A549 (cell line): ENCODE data around the gene SRSF12. TPM values are rescaled to one million over a fixed set of nuclear protein-coding genes. Genes with fewer than 3 reads are reported as not detected.

ENCODE experiments used
- ATAC-seq, 2 experiments: fragments of 200-7000 bp in 1 of 2; fragments of >200 bp in 1 of 2; cut with Nextera tagmentation in 1 of 2; cut with Tn5 transposase in 1 of 2; 3 replicates each; pipeline versions ENCODE4 v1.8.0 to v1.9.1; 2018 to 2020; ENCODE audit warnings: mild to moderate bottlenecking in 1 of 2, moderate library complexity in 1 of 2
- CTCF ChIA-PET: fragments of 300-600 bp; sonication (Branson Sonifier 250); formaldehyde crosslinking; extraction: SDS; loops from one replicate; lab custom pipeline; 2021; ENCODE audit warnings: antibody characterized with exemption, inconsistent platforms; lab: Yijun Ruan, JAX
- POLR2A ChIA-PET: fragments of 350-600 bp; formaldehyde crosslinking; extraction: SDS; loops from one replicate; lab custom pipeline; 2021; ENCODE audit warnings: antibody characterized with exemption, inconsistent platforms; lab: Yijun Ruan, JAX
- DNase-seq, 2 experiments: peaks; one replicate each; pipeline versions ENCODE4 v3.0.0 to v3.0.0-alpha.2; 2011 to 2016; ENCODE audit warnings: low read depth in 1 of 2, low spot score in 1 of 2
- FAIRE-seq: peaks from 2 replicates; lab custom pipeline; 2011; peaks lifted over from hg19 to GRCh38; lab: Jason Lieb, UNC
- H3K27ac ChIP-seq, 2 experiments: fragments of >200 bp; sonication (Bioruptor Twin); formaldehyde crosslinking; 3 replicates each; pipeline ENCODE4 v1.5.1; 2016 to 2017
- H3K4me1 ChIP-seq: fragments of >200 bp; sonication (Bioruptor Twin); formaldehyde crosslinking; 3 replicates; pipeline ENCODE4 v1.6.1; 2016
- H3K4me2 ChIP-seq: fragments of >200 bp; sonication (Bioruptor Twin); formaldehyde crosslinking; 3 replicates; pipeline ENCODE4 v1.6.1; 2016
- H3K4me3 ChIP-seq: fragments of >200 bp; sonication (Bioruptor Twin); formaldehyde crosslinking; 3 replicates; pipeline ENCODE4 v1.5.1; 2016
- H3K9me3 ChIP-seq: fragments of >200 bp; sonication (Bioruptor Twin); formaldehyde crosslinking; 3 replicates; pipeline ENCODE4 v1.6.1; 2016
- CBX8 ChIP-seq: fragments of 200-600 bp; sonication (generic); IDR thresholded peaks from 2 replicates; pipeline ENCODE4 v1.6.1; 2016
- CHD2 ChIP-seq: fragments of 150-350 bp; IDR thresholded peaks from 2 replicates; pipeline ENCODE4 v1.6.1; 2014; ENCODE audit warnings: low read length; ENCODE audit not compliant: partially characterized antibody
- E2F6 ChIP-seq: IDR thresholded peaks from 2 replicates; pipeline ENCODE4 v1.6.1; 2012; ENCODE audit warnings: low read depth, borderline replicate concordance
- EP300 ChIP-seq, 2 experiments: fragments of >200 bp; sonication (Bioruptor Twin); formaldehyde crosslinking; IDR thresholded peaks; 2 replicates in 1 of 2; 3 replicates in 1 of 2; pipeline ENCODE4 v1.6.1; 2016 to 2017
- FOSB ChIP-seq: fragments of 250-450 bp; sonication (Bioruptor Pico); IDR thresholded peaks from 2 replicates; pipeline ENCODE4 v1.5.0; 2020; ENCODE audit warnings: mild to moderate bottlenecking, moderate library complexity
- GATA3 ChIP-seq: IDR thresholded peaks from 2 replicates; pipeline ENCODE4 v1.6.1; 2012; ENCODE audit warnings: borderline replicate concordance
- HMGXB4 ChIP-seq: fragments of 250-450 bp; sonication (Bioruptor Pico); IDR thresholded peaks from 2 replicates; pipeline ENCODE4 v1.5.0; 2021; ENCODE audit warnings: mild to moderate bottlenecking, moderate library complexity, borderline replicate concordance
- HOXA7 ChIP-seq: fragments of 250-450 bp; sonication (Bioruptor Pico); IDR thresholded peaks from 2 replicates; pipeline ENCODE4 v1.5.0; 2020; ENCODE audit warnings: mild to moderate bottlenecking, moderate library complexity
- HOXB13 ChIP-seq: fragments of 250-450 bp; sonication (Bioruptor Pico); IDR thresholded peaks from 2 replicates; pipeline ENCODE4 v1.5.0; 2020; ENCODE audit warnings: low read depth, mild to moderate bottlenecking, moderate library complexity
- HOXB5 ChIP-seq: fragments of 250-450 bp; sonication (Bioruptor Pico); IDR thresholded peaks from 2 replicates; pipeline ENCODE4 v1.5.0; 2020; ENCODE audit warnings: mild to moderate bottlenecking, moderate library complexity
- JUN ChIP-seq, 2 experiments: fragments of >200 bp; sonication (Bioruptor Twin); formaldehyde crosslinking; IDR thresholded peaks; 2 replicates in 1 of 2; 3 replicates in 1 of 2; pipeline ENCODE4 v1.6.1; 2016 to 2017
- JUNB ChIP-seq: fragments of >200 bp; sonication (Bioruptor Twin); formaldehyde crosslinking; IDR thresholded peaks from 2 replicates; pipeline ENCODE4 v1.6.1; 2016
- KDM5A ChIP-seq: fragments of 200-600 bp; sonication (generic); IDR thresholded peaks from 2 replicates; pipeline ENCODE4 v1.6.1; 2016; ENCODE audit warnings: antibody characterized with exemption, mild to moderate bottlenecking
- MAFK ChIP-seq: fragments of 450-650 bp; IDR thresholded peaks from 2 replicates; pipeline ENCODE4 v1.6.1; 2014; ENCODE audit not compliant: partially characterized antibody
- MAX ChIP-seq: IDR thresholded peaks from 2 replicates; pipeline ENCODE4 v1.6.1; 2012
- NFE2L2 ChIP-seq: fragments of 150-350 bp; conservative IDR thresholded peaks from 2 replicates; pipeline ENCODE4 v1.6.1; 2014; ENCODE audit warnings: low read length
- NPAS2 ChIP-seq: fragments of 250-450 bp; sonication (Bioruptor Pico); IDR thresholded peaks from 2 replicates; pipeline ENCODE4 v1.8.0; 2022; ENCODE audit warnings: mild to moderate bottlenecking, moderate library complexity, borderline replicate concordance
- PBX3 ChIP-seq: IDR thresholded peaks from 2 replicates; pipeline ENCODE4 v1.6.1; 2012
- PHF8 ChIP-seq: fragments of 200-600 bp; sonication (generic); IDR thresholded peaks from 2 replicates; pipeline ENCODE4 v1.6.1; 2016; ENCODE audit warnings: low read depth, mild to moderate bottlenecking, antibody characterized with exemption, moderate library complexity, borderline replicate concordance
- POLR2A ChIP-seq: IDR thresholded peaks from 2 replicates; pipeline ENCODE4 v1.6.1; 2012; ENCODE audit warnings: mild to moderate bottlenecking, low read length
- TFCP2L1 ChIP-seq: fragments of 250-450 bp; sonication (Bioruptor Pico); IDR thresholded peaks from 2 replicates; pipeline ENCODE4 v1.5.0; 2021; ENCODE audit warnings: mild to moderate bottlenecking
- TP53 ChIP-seq: fragments of 250-450 bp; sonication (Bioruptor Pico); IDR thresholded peaks from 2 replicates; pipeline ENCODE4 v1.5.0; 2021; ENCODE audit warnings: mild to moderate bottlenecking, moderate library complexity
- ZFP36 ChIP-seq: fragments of 450-650 bp; IDR thresholded peaks from 2 replicates; pipeline ENCODE4 v1.6.1; 2014; ENCODE audit warnings: borderline replicate concordance; ENCODE audit not compliant: partially characterized antibody
- WGBS: methylation state at CpG from one replicate; pipeline ENCODE4 v1.1.6; 2017; ENCODE audit errors: missing lambda C conversion rate; 5-methylcytosine and 5-hydroxymethylcytosine counted together
- polyA plus RNA-seq, 4 experiments: library from polyadenylated mRNA; depleted of rRNA in 3 of 4; stranded (reverse); fragments of >200 nt; fragmentation: RNase III in 1 of 4; extraction: RNeasy Plus Mini Kit Qiagen cat#74134 plus additional on column Dnase treatment in 1 of 4; gene quantifications; 2 replicates in 3 of 4; 3 replicates in 1 of 4; pipeline ENCODE4 v1.2.3, GENCODE V29; 2011 to 2017

SRSF12 gene
- polyA plus RNA-seq, 2 of the 4 experiments (the other 2 are of a cell fraction) = 1.5 to 2.7 TPM

GRCh38 chr6:89084542-89084941 lies 33.3 kb downstream of the SRSF12 start:
- ChIA-PET POLR2A (interaction anchor here (1.5 to 7.8 kb wide), 2 partner anchors 49 to 102 kb away, joined by 4 to 113 read pairs; no protein-coding TSS in a partner anchor), CTCF (interaction anchor here (2.9 kb wide), 1 partner anchor 102 kb away, joined by 16 read pairs; no protein-coding TSS in a partner anchor)
- ATAC-seq (no peak), DNase-seq (no peak), FAIRE-seq (no peak)
- TF ChIP-seq HOXA7 (no peak), ZFP36 (no peak), HOXB13 (CRISPR knock-in tag) (no peak), JUNB (no peak), MAX (no peak), HOXB5 (CRISPR knock-in tag) (no peak), PBX3 (no peak), TFCP2L1 (CRISPR knock-in tag) (no peak), PHF8 (no peak), E2F6 (no peak)
- Histone ChIP-seq H3K27ac (peak overlapping the region in 1 of 2 experiments; percentile 12; a peak in 1 of 6 replicates), H3K9me3 (no peaks in the 10 kb centered on the region), H3K4me2 (peak overlapping the region; percentile 89), H3K4me1 (peaks cover 25% of the 10 kb centered on the region), H3K4me3 (peak overlapping the region; percentile 21; the same call in 2 of the 3 replicates)

- FAIRE-seq (no peak), ATAC-seq (no peak), DNase-seq (no peak)
- CTCF ChIA-PET = interaction anchor here (0.6 to 3.0 kb wide), 2 partner anchors 99 to 157 kb away, joined by 3 to 10 read pairs; no protein-coding TSS in a partner anchor
- 3% methylated on average over 9 of the region's 9 CpGs for WGBS
- Histone ChIP-seq H3K4me1 (peaks cover 30% of the 10 kb centered on the region), H3K9me3 (no peaks in the 10 kb centered on the region), H3K27ac (peak overlapping the region; percentile 99 to 100), H3K4me2 (peak overlapping the region; percentile 89), H3K4me3 (peak overlapping the region; percentile 96)
- POLR2A ChIA-PET = interaction anchor here (1.3 to 7.8 kb wide), 3 partner anchors 47 to 269 kb away, joined by 5 to 113 read pairs (median 31); no protein-coding TSS in a partner anchor
- TF ChIP-seq HOXB5 (CRISPR knock-in tag) (no peak), CBX8 (no peak), NPAS2 (CRISPR knock-in tag) (no peak), HMGXB4 (no peak), EP300 (IDR thresholded peaks at IDR 0.05) (no peak)
Measured at GRCh38 chr6:89082486-89082891, 35.4 kb downstream of the SRSF12 start.

GRCh38 chr6:89081423-89082322 lies 36.2 kb downstream of the SRSF12 start:
- ATAC-seq = peak; percentile 68 to 78
- CTCF ChIA-PET = interaction anchor here (2.5 to 3.0 kb wide), 2 partner anchors 46 to 99 kb away, joined by 9 to 10 read pairs; no protein-coding TSS in a partner anchor
- no peaks in the 10 kb centered on the region for H3K9me3 ChIP-seq
- under 1% methylated on average over 9 of the region's 69 CpGs for WGBS
- peak overlapping the region; percentile 99 to 100 for H3K27ac ChIP-seq
- peak; percentile 79 to 94 for DNase-seq
- no peak for FAIRE-seq
- peak overlapping the region; percentile 89 for H3K4me2 ChIP-seq
- H3K4me1 ChIP-seq = peaks cover 30% of the 10 kb centered on the region
- POLR2A ChIA-PET = interaction anchor here (0.6 to 7.8 kb wide), 6 partner anchors 30 to 550 kb away, joined by 3 to 113 read pairs (median 19); no protein-coding TSS in a partner anchor
- peak overlapping the region; percentile 96 for H3K4me3 ChIP-seq
- peak; percentile 57 for TF ChIP-seq E2F6
- TF ChIP-seq MAFK = no peak
- TF ChIP-seq EP300 (IDR thresholded peaks at IDR 0.05) = peak; percentile 18 to 74; a peak in 2 of 5 replicates
- TF ChIP-seq GATA3 = peak; percentile 60
- TF ChIP-seq FOSB (CRISPR knock-in tag) = peak; percentile 73
- TF ChIP-seq HOXB13 (CRISPR knock-in tag) = no peak
- TF ChIP-seq NFE2L2 = no peak
- TF ChIP-seq TP53 (CRISPR knock-in tag) = peak; percentile 4; the same call in 1 of the 2 replicates
- no peak for TF ChIP-seq KDM5A
- TF ChIP-seq NPAS2 (CRISPR knock-in tag) = no peak
- TF ChIP-seq JUN (IDR thresholded peaks at IDR 0.05) = peak; percentile 73 to 96; a peak in 4 of 5 replicates
- TF ChIP-seq TFCP2L1 (CRISPR knock-in tag) = peak; percentile 94; the same call in 1 of the 2 replicates
- TF ChIP-seq MAX = peak; percentile 73
- TF ChIP-seq CHD2 = peak; percentile 61
- peak; percentile 51; the same call in 1 of the 2 replicates for TF ChIP-seq PBX3
- peak; percentile 91 for TF ChIP-seq HOXA7
- peak; percentile 52 for TF ChIP-seq POLR2A
